NOMO-1 treated with dmso at 0.1 percent for 144 hours (cell line): ENCODE results near the gene ZBTB43.
"Not testable (repeated sequence)": the region's sequence is repeated elsewhere in the genome, so short reads cannot be mapped to it uniquely, and the experiment has no call there.

Experiments used
- DNase-seq: peaks from one replicate; lab custom pipeline; 2025; ENCODE audit not compliant: unreplicated experiment; lab: John Stamatoyannopoulos, UW

ZBTB43 gene, protein sequence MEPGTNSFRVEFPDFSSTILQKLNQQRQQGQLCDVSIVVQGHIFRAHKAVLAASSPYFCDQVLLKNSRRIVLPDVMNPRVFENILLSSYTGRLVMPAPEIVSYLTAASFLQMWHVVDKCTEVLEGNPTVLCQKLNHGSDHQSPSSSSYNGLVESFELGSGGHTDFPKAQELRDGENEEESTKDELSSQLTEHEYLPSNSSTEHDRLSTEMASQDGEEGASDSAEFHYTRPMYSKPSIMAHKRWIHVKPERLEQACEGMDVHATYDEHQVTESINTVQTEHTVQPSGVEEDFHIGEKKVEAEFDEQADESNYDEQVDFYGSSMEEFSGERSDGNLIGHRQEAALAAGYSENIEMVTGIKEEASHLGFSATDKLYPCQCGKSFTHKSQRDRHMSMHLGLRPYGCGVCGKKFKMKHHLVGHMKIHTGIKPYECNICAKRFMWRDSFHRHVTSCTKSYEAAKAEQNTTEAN

DNA sequence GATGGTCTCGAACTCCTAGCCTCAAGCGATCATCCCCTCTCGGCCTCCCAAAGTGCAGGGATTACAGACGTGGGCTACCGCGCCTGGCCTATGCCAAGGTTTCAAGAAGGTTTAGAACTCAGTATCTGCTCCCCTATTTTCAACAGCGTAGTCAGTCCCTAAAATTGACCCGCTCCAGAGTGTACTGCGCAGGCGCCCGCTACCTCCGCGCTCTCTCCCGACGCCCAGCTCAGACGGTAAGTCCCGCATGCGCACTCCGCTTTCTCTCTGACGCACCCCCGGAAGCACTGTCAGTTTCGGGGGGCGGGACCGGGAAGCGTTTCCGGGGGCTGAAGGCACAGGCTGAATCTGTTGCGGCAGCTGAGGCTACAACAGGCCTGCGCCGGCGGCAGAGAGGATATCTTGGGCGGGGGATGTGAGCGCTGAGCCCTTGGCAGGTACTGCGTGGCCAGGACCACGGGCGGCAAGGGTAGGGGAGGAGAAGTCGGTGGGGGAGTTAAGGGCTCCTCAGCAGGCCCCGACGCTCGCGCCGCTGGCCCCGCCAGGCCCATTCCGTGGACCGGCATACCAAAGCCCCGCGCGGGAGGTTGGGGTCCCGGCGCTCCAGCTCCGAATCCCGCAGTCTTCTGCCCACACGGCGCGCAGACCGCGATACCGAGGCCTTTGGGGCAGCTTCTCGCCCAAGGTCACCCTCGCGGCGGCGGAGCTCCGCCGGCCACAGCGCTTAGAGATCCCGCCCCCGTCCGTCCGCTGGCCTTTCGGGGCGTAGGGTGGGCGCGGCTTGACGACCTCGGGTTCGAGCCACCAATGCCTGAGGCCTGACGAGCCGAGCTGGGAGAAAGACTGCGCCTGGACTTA, at the start of gene ZBTB43:
Gene ZBTB43, plus strand, starts transcription at position 345 of the 858 bp plus-strand sequence. CDS start 27,470 bp downstream, outside the sequence.
- DNase-seq = peak; percentile 91

DNA sequence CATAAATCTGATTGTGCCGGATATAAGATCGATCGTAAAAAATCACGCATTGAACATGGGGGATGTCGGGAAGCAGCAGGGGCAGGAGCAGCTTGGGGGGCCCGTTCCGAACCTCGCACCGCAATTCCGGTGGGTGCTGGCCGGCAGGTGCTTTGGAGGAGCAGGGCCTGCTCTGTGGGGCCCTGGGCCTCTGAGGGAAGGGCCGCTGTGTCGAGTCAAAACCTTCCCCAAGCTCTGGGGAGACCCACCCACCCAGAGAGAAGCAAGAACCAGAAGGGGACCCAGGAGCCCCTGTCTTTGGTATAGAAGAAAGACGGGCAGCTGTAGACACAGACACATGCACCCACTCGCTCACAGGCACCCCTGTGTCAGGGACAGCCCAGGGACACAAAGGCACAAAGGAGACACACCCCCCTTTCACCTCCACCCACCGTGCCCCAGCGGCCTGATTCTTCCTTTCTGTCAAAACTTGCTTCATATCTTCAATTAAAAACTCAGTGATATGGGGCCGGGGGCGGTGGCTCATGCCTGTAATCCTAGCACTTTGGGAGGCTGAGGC, 49.4 kb upstream of the ZBTB43 start:
- no peak for DNase-seq

DNA sequence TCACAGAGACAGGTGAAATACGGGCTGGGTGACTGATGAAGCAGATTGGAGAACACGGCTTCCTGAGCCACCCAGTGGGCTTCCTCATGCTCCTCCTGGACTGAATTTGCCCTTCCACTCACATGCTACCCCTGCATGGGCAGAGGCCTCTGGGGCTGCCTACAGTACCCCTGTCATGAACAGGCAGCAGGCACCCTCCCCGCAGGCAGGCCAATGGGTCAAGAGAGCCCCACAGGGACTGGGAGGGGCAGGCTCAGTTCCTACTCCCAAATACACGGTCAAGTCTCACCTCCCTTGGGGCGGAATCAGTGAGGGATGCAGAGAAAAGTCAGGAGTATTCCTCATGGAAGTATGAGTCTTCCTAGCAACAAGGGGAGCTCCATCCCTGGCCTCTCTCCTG, 48.6 kb upstream of the ZBTB43 start:
- no peak for DNase-seq

DNA sequence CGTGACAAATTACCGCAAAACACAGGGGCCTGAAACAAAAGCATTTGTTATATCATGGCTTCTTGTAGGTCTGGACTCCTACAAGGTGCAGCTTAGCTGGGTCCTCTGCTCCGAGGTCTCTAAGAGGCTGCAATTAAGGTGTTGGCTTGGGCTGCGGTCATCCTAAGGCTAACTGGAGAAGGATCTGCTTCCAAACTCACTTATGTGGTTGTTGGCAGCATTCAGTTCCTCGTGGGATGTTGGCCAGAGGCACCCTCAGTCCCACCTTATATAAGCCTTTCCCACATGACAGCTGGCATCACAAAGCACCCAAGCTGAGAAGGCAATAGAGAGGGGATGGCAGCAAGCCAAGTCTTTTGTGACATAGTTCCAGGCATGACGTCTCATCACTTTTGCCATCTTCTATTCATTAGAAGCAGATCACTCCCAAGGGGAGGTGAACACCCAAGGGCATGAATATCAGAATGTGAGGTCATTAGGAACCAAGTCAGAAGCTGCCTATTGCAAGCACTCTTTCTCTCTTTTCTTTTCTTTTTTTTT, 47.9 kb upstream of the ZBTB43 start:
- DNase-seq = no peak

DNA sequence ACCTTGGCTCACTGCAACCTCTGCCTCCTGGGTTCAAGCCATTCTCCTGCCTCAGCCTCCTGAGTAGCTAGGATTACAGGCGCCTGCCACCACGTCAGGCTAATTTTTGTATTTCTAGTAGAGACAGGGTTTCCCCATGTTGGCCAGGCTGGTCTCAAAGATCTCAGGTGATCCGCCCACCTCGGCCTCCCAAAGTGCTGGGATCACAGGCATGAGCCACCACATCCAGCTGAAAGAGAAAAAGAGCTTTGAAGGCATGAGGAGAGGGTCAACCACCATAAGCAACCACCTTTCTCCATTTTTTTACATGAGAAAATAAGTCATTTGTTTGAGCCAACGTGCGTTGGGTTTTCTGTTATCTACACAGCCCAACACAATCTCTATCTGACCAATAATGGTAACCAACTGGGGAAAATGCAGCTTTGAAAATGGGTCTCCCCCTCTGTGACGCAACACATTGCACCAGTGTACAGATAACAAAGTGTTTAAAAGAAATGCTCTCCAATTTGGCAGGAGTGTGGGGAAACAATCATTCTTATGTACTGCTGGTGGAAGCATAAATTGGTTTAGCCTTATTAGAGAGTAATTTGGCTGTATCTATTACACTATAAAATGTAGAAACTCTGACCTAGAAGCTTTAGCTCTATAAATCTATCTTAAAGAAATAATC, 45.8 kb upstream of the ZBTB43 start:
- no peak for DNase-seq

DNA sequence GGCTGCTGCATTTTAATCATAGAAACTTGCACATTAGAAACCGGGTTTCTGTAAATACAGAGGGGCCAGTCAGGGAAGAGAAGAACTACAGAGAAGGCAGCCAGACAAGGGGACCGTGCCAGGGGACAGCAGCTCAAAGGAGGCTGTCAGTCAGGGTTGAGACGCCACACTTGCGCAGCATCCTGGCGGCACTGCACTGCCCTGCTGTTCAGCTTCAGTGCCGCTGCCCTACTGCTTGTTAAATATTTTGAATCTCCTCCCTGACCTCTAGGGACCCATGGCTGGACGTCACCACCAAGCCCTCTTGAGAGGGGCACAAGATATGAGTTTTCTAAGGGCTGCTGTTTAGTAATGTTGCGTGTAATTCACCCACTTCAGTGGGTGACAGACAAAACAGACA, 43.6 kb upstream of the ZBTB43 start:
- no peak for DNase-seq

DNA sequence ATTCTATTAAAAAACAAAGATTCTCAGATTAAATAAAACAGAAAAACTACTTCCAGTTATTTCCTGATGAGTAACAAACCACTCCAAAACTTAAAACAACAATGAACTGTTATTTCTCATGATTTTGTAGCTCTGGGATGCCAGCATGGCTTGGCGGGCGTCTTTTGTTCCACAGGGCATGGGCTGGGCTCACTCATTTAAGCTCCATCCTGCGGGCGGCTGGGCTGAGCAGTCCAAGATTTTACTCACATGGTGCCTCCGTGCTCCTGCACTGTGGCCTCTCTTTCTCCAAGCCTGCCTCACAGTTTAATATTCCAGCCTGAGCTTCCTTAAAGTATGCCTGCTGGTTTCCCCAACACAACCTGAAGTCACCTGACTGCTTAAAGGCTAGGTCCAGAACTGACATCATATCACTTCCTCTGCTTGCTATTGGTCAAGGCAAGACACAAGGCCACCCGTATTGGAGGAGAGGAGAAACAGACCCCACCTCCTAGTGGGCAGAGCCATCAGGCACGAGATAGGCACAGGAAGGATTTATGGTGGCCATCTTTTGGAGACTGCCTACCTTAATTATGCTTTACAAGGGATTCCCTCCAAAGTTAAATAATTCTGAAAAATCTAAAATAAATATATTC, 41.6 kb upstream of the ZBTB43 start:
- no peak for DNase-seq

DNA sequence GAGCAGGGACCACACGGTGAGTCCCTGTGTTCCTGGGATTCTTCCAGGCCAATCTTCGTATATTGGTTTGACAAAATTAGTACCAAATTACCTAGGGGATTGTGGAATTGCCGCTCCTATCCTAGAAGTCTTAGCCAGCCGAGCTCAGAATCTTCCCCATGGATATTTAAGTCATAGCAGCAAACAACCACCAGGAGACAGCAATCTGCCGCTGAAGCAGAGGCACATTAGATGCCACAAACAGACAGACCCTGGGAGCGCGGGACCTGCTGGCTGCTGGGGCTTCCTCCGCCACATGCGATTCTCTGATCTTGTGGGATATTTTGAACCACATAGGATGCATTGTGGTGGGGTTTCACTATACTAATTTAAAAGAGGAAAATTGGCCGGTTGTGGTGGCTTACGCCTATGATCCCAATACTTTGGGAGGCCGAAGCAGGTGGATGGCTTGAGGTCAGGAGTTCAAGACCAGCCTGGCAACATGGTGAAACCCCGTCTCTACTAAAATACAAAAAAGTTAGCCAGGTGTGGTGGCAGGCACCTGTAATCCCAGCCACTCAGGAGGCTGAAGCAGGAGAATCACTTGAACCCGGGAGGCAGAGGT, 31.7 kb upstream of the ZBTB43 start:
- DNase-seq = no peak

DNA sequence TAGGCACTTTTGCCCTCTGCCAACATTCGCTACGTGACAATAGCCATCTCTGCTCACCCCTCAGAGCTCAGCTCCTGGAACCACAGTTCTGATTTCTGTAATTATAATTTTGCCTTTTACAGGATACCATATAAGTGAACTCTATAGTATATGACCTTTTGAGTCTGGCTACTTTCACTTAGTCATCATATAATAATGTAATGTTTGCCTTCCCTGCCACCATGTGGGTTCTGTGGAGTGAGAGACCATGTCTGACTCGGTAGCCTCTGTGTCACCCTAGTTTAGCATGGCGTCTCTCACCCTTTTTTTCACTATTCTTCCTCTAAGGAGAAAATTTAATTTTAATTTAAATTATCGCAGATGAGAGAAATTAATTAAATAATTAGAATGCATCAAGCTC, 28.9 kb upstream of the ZBTB43 start:
- no peak for DNase-seq

DNA sequence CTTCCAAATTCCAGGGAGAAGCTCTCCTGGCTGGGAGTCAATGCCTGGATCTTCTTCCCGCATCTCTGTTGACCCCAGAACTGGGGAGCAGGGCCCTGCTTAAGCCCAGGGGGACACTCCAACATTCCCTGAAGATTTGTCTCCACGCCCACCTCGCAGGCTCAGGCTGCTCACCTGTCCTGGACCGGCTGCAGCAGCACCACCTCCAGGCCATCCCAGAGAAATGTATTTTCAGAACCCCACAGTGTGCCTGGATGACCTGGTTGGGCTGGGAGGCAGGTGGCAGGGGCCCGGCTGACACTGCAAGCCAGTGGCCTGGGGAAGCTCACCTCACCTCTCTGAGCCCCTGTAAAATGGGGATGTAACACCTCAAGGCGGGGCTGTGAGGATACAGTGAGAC, 27.1 kb upstream of the ZBTB43 start:
- no peak for DNase-seq

DNA sequence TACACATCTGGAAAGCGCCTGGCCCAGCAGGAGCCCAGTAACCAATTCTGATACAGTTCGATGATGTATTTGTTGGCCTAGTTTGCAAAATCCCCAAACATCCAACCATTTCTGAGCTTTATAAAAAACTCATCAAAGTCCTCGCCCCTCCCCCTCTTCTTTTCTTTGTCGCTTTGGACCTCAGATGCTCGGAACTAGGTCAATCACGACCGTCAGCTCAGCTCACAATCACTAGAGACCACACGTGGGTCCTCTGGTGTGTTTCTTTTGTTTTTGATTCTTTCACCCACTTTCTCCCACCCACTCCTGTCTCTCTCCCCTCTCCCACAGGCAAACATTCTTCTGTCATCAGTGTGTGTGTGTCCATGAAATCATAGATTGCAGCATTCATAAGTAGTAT, 26.7 kb upstream of the ZBTB43 start:
- DNase-seq = no peak

DNA sequence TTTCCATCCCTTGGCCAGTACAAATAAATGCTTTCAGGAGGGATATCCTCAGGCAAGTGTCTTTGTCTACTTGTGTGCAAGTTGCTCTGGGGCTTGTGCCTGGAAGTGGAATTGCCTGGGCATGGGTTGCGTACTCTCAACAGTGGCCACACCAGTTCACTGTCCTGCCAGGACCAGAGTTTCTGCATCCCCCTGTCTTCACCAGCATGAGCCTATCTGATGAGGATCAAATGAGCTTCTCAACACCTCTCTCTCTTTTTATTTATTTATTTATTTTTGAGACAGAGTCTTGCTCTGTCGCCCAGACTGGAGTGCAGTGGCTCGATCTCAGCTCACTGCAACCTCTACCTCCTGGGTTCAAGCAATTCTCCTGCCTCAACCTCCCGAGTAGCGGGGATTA, 26.1 kb upstream of the ZBTB43 start:
- not testable (repeated sequence) for DNase-seq

DNA sequence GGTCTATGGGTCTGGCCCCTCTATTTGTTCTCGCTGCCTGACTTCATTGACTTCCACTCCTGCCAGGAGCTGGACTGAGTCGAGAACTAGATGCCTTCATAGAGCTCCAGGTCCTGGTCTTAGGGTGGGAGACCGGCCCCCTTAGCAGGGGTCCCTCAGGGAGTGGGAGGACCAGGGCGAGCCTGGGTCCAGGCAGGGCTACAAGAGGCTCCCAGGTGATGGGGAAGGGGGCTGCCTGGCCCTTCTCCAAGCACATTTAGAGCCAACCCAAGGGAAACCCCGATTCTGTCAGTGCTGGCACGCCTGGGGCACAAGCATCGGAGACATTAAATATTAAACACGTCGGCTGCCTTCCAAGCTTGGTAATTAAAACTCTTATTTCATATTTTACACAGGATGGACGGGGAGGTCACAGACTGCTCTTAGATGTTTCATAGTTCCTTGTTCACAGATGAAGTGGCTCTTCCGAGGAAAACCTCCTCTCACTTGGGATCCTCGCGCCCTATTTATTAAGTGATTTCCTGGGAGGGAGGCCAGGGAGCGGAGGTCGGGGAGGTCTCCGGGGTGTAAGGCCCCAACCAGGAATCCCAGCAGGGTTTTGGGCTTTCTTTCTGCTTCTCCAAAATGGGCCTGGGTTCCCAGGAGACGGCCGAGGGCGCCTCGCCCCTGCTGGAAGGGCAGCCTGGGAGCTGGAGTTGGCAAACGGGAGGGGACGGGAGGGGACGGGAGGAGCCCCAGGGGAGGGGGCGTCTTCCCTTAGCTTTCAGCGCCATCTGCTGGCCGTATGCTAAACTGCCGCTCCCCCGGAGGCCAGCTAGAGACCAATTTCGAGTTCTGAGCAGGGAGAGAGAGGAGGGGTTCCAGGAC, 23.4 kb upstream of the ZBTB43 start:
- peak; percentile 43 for DNase-seq

DNA sequence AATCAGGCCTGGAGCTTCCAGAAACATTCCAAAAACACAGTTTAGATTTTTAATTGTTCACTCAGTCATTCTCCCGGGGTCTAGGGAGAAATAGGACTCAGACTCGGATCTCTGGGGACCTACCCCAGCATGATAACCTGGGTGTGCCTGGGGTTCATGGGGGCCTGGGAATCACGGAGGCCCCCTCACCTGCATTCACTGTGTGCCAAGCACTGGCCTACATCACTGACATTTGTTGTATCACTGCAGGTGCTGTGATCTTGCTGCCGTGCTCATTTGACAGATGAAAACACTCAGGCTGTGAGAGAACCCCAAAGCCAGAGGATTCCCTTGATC, 22.8 kb upstream of the ZBTB43 start:
- DNase-seq = no peak

DNA sequence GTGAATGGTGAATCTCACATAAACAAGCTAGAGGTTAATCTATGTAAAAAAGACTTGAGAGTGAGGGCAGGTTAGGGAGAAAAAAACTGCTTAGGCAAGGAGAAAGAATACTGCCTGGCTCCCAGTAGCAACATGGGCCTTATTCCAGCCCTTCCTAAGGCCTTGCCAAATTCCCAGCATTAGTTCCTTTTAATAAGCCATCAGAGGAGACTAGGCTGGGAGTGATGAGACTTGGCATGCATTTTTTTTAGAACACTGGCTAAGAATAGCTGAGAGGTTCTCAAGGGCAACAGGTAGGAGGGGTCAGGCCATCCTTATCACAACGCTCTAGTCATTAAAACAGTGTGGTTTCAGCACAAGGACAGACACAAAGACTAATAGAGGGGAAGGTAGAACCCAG, 20.9 kb upstream of the ZBTB43 start:
- DNase-seq = no peak

DNA sequence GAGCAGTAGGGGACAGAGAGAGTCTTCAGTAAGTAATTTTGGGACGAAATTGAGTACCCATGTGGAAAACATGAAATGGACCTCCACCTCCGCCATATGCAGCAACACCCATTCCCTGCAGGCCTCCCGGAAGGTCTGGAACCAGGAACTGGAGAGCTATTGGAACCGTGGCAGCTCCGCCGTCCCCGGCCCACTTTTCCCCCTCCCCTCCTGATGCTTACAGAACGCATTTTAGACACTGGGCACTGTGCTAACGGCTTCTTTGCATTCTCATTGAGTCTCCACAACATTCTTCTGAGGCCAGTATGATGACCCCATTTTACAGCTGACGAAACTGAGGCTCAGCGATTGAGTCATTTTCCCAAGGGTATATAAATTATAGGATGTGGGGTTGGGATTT, 20.4 kb upstream of the ZBTB43 start:
- DNase-seq = no peak

DNA sequence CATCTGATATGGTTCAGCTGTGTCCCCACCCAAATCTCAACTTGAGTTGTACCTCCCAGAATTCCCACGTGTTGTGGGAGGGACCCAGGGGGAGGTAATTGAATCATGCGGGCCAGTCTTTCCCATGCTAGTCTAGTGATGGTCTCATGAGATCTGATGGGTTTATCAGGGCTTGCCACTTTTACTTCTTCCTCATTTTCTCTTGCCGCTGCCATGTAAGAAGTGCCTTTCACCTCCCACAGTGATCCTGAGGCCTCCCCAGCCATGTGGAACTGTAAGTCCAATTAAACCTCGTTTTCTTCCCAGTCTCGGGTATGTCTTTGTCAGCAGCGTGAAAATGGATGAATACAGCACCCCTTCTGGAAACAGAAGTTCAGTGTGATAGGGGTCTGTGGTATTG, 20.0 kb upstream of the ZBTB43 start:
- DNase-seq = not testable (repeated sequence)

DNA sequence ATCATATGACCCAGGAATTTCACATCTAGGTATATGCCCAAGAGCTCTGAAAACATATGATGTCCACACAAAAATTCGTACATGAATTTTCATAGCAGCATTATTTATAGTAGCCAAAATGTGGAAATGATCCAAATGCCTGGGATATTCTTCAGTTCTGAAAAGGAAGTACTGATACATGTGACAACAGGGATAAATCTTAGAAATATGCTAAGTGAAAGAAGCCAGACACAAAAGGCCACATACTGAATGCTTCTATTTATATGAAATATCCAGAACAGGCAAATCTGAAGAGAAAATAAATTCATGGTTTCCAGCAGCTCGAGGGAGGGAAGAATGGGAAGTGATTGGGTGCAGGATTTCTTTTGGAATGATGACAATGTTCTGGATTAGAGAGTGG, 16.8 kb upstream of the ZBTB43 start:
- DNase-seq = no peak

DNA sequence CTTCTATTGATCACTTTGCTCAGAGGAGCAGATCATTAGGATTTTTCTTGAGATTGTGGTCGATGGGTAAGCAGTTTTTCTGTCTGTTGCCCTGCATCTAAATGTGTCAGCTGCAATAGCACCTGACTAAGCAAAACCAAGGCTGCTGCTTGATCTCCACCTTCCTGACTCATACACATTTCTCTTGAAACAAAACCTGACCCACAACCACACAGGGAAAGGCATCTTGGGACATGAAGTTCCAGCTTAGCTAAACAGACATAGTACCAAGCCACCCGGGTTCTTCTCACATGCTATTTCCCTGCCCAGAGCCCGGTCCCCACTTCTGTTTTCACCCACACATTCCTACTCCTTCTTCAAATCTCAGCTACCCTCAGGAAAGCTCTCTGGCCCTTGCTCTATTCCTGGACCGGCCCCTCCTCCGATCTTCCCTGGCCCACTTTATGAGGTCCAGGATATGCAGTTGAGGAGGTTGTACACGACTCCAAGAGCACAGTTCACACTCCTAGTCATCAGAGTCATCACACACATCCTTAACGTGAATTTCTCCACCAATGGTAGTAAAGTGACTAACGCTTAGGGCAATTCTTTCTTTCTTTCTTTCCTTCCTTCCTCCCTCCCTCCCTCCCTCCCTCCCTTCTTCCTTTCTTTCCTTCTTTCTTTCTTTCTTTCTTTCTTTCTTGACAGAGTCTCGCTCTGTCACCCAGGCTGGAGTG, 16.0 kb upstream of the ZBTB43 start:
- DNase-seq = no peak
